Neural cell (in vitro differentiated cells): ENCODE data around the gene MGAT5. TPM values are rescaled to one million over a fixed set of nuclear protein-coding genes. Genes with fewer than 3 reads are reported as not detected.

Source experiments
- H2AFZ ChIP-seq: fragments of 200-600, 300-800 bp; sonication (generic), shearing (Covaris generic); 2 replicates; pipeline ENCODE4 v1.6.0; 2014; ENCODE audit warnings: low read depth, mild to moderate bottlenecking, antibody characterized with exemption, low read length, moderate library complexity
- H3F3A ChIP-seq: fragments of 200-600 bp; shearing (Covaris generic); 2 replicates; pipeline ENCODE4 v1.6.1; 2016; ENCODE audit warnings: mild to moderate bottlenecking, moderate library complexity, mixed read lengths, antibody characterized with exemption, low read length; ENCODE audit not compliant: insufficient read depth, poor library complexity, severe bottlenecking
- H3K27ac ChIP-seq: fragments of 200-600, 300-800 bp; sonication (generic), shearing (Covaris generic); 2 replicates; pipeline ENCODE4 v1.5.1; 2014; ENCODE audit warnings: mild to moderate bottlenecking, low read length, moderate library complexity
- H3K27me3 ChIP-seq: fragments of 300-800, 200-600 bp; sonication (generic), shearing (Covaris generic); 2 replicates; pipeline ENCODE4 v1.6.0; 2014; ENCODE audit warnings: mild to moderate bottlenecking, low read depth, low read length, moderate library complexity; ENCODE audit not compliant: insufficient read depth
- H3K36me3 ChIP-seq: fragments of 300-800, 200-600 bp; sonication (generic), shearing (Covaris generic); 2 replicates; pipeline ENCODE4 v1.5.1; 2014; ENCODE audit warnings: mild to moderate bottlenecking, antibody characterized with exemption, low read length, moderate library complexity; ENCODE audit not compliant: insufficient read depth
- H3K4me2 ChIP-seq: fragments of 300-800, 200-600 bp; sonication (generic), shearing (Covaris generic); 2 replicates; pipeline ENCODE4 v1.6.0; 2014; ENCODE audit warnings: mild to moderate bottlenecking, low read length
- H3K4me3 ChIP-seq: fragments of 300-800, 200-600 bp; sonication (generic), shearing (Covaris generic); 2 replicates; pipeline ENCODE4 v1.5.1; 2014; ENCODE audit warnings: mild to moderate bottlenecking, low read length, moderate library complexity
- H3K79me2 ChIP-seq: fragments of 200-600 bp; shearing (Covaris generic); replicated peaks from 2 replicates; pipeline ENCODE4 v1.6.0; 2014; ENCODE audit warnings: mild to moderate bottlenecking, low read length, moderate library complexity; ENCODE audit not compliant: insufficient read depth
- H3K9ac ChIP-seq: fragments of 300-800, 200-600 bp; sonication (generic), shearing (Covaris generic); 2 replicates; pipeline ENCODE4 v1.6.1; 2016; ENCODE audit warnings: mild to moderate bottlenecking, low read length, mixed read lengths
- H3K9me2 ChIP-seq: fragments of 200-600 bp; shearing (Covaris generic); 2 replicates; pipeline ENCODE4 v1.6.1; 2016; ENCODE audit warnings: mild to moderate bottlenecking, low read length, mixed read lengths; ENCODE audit not compliant: insufficient read depth
- H3K9me3 ChIP-seq: fragments of 200-600, 300-800 bp; sonication (generic), shearing (Covaris generic); 2 replicates; pipeline ENCODE4 v1.6.1; 2016; ENCODE audit warnings: mild to moderate bottlenecking, mixed run types, low read length, moderate library complexity, mixed read lengths
- H4K20me1 ChIP-seq: fragments of 200-600 bp; shearing (Covaris generic); 2 replicates; pipeline ENCODE4 v1.6.1; 2016; ENCODE audit warnings: mild to moderate bottlenecking, mixed run types; ENCODE audit not compliant: insufficient read depth
- EP300 ChIP-seq: fragments of 450-650 bp; conservative IDR thresholded peaks from 2 replicates; pipeline ENCODE4 v1.6.1; 2014; ENCODE audit warnings: antibody characterized with exemption, mild to moderate bottlenecking, moderate library complexity; ENCODE audit not compliant: poor library complexity, severe bottlenecking
- EZH2 ChIP-seq: fragments of 200-600, 300-800 bp; shearing (Covaris generic), sonication (generic); IDR thresholded peaks from 2 replicates; pipeline ENCODE4 v1.6.1; 2014; ENCODE audit warnings: antibody characterized with exemption, low read length, borderline replicate concordance, mild to moderate bottlenecking; ENCODE audit not compliant: insufficient read depth, poor library complexity, severe bottlenecking
- MXI1 ChIP-seq: fragments of 450-650 bp; conservative IDR thresholded peaks from 2 replicates; pipeline ENCODE4 v1.6.1; 2014; ENCODE audit warnings: antibody characterized with exemption, mild to moderate bottlenecking; ENCODE audit not compliant: poor library complexity, severe bottlenecking
- POLR2AphosphoS5 ChIP-seq: IDR thresholded peaks from 2 replicates; pipeline ENCODE4 v1.6.1; 2012
- RAD21 ChIP-seq: fragments of 450-650 bp; conservative IDR thresholded peaks from 2 replicates; pipeline ENCODE4 v1.6.1; 2014; ENCODE audit warnings: antibody characterized with exemption, mild to moderate bottlenecking, moderate library complexity
- SMC3 ChIP-seq: fragments of 450-650 bp; conservative IDR thresholded peaks from 2 replicates; pipeline ENCODE4 v1.6.1; 2014; ENCODE audit warnings: antibody characterized with exemption, mild to moderate bottlenecking, moderate library complexity; ENCODE audit not compliant: poor library complexity
- TAF1 ChIP-seq: IDR thresholded peaks from 2 replicates; pipeline ENCODE4 v1.6.1; 2012; ENCODE audit warnings: low read depth
- polyA plus RNA-seq: library from polyadenylated mRNA; depleted of rRNA; stranded (reverse); fragments of >200 nt; gene quantifications from 2 replicates; pipeline ENCODE4 v1.2.3, GENCODE V29; 2014
- TF ChIP-seq, protein P1 (sequence below): IDR thresholded peaks from 2 replicates; pipeline ENCODE4 v1.6.1; 2012; ENCODE audit warnings: borderline replicate concordance
- TF ChIP-seq, protein P2 (sequence below): fragments of 450-650 bp; IDR thresholded peaks from 2 replicates; pipeline ENCODE4 v1.5.1; 2014; ENCODE audit warnings: antibody characterized with exemption, mild to moderate bottlenecking, moderate library complexity; ENCODE audit not compliant: poor library complexity, severe bottlenecking

MGAT5 gene
- polyA plus RNA-seq, 1 donor from 2014 or later, result 40.9 TPM

DNA sequence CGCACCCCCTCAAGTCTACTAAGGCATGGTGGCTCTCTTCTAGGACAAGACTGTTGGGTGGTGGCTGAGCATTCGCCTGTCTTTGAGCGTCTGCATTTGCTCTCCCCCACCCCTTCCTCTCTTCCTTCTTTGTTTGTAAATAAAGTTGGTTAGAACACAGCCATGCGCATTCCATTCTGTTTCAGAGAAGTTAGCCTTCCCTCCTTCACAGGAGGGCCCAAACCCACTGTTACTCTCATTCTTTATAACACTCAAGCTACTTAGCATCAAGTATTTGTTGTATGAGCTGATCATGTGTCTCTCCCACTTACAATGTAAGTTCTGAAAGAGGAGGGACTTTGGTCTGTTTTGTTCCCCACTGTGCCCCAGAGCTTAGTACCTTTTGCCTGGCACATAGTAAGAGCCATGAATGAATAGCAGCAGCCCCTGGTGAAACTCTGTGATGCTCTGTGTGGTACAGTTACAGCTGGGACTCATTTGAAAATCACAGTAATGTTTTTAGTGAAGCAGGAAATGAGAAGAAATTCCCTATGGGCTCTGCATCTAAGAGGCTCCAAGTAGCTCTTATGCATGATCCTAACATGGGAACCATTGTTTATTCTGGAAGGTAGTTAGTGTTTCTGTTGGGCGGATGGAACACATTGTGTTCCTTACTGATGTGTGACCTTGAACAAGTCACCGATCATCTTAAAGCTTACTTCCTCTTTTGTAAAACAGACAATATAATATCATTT, 7.7 kb downstream of the MGAT5 start:
- H3K27me3 ChIP-seq, result no peaks in the 10 kb centered on the region
- no peak overlapping the region for H2AFZ ChIP-seq
- no peaks in the 10 kb centered on the region for H3K36me3 ChIP-seq
- no peak overlapping the region for H3K27ac ChIP-seq
- H4K20me1 ChIP-seq, result no peaks in the 10 kb centered on the region
- no peaks in the 10 kb centered on the region for H3K79me2 ChIP-seq
- no peak overlapping the region for H3K4me2 ChIP-seq
- H3F3A ChIP-seq, result no peaks in the 10 kb centered on the region
- no peak for TF ChIP-seq EP300
- no peak for TF ChIP-seq RAD21
- TF ChIP-seq TAF1, result no peak
- TF ChIP-seq, protein P1, sequence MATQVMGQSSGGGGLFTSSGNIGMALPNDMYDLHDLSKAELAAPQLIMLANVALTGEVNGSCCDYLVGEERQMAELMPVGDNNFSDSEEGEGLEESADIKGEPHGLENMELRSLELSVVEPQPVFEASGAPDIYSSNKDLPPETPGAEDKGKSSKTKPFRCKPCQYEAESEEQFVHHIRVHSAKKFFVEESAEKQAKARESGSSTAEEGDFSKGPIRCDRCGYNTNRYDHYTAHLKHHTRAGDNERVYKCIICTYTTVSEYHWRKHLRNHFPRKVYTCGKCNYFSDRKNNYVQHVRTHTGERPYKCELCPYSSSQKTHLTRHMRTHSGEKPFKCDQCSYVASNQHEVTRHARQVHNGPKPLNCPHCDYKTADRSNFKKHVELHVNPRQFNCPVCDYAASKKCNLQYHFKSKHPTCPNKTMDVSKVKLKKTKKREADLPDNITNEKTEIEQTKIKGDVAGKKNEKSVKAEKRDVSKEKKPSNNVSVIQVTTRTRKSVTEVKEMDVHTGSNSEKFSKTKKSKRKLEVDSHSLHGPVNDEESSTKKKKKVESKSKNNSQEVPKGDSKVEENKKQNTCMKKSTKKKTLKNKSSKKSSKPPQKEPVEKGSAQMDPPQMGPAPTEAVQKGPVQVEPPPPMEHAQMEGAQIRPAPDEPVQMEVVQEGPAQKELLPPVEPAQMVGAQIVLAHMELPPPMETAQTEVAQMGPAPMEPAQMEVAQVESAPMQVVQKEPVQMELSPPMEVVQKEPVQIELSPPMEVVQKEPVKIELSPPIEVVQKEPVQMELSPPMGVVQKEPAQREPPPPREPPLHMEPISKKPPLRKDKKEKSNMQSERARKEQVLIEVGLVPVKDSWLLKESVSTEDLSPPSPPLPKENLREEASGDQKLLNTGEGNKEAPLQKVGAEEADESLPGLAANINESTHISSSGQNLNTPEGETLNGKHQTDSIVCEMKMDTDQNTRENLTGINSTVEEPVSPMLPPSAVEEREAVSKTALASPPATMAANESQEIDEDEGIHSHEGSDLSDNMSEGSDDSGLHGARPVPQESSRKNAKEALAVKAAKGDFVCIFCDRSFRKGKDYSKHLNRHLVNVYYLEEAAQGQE, result no peak
- TF ChIP-seq, protein P2, sequence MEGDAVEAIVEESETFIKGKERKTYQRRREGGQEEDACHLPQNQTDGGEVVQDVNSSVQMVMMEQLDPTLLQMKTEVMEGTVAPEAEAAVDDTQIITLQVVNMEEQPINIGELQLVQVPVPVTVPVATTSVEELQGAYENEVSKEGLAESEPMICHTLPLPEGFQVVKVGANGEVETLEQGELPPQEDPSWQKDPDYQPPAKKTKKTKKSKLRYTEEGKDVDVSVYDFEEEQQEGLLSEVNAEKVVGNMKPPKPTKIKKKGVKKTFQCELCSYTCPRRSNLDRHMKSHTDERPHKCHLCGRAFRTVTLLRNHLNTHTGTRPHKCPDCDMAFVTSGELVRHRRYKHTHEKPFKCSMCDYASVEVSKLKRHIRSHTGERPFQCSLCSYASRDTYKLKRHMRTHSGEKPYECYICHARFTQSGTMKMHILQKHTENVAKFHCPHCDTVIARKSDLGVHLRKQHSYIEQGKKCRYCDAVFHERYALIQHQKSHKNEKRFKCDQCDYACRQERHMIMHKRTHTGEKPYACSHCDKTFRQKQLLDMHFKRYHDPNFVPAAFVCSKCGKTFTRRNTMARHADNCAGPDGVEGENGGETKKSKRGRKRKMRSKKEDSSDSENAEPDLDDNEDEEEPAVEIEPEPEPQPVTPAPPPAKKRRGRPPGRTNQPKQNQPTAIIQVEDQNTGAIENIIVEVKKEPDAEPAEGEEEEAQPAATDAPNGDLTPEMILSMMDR, result no peak
- no peak for TF ChIP-seq POLR2AphosphoS5
- TF ChIP-seq SMC3, result no peak
- TF ChIP-seq EZH2, result no peak
- no peak for TF ChIP-seq MXI1
- H3K9me3 ChIP-seq, result no peaks in the 10 kb centered on the region
- H3K9me2 ChIP-seq, result no peaks in the 10 kb centered on the region
- H3K4me3 ChIP-seq, result no peak overlapping the region
- H3K9ac ChIP-seq, result no peak overlapping the region

DNA sequence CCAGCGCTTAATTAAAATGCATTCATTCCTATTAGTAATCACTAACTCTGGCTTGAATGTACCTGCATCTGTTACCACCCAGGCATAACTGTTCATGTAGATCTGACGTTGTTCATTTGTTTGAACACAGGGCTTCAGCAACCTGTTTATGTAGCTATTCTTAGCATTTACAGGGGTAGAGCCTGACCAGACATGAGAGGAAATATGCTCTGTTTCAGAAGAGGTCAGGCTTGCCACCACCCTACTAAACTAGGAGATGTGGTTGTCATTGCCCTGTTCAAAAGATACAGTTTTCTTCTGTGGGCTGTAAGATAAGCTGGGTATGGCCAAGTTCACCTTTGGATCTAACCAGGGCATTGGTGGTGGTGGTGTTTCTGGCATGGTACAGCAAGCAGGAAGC, 8.8 kb downstream of the MGAT5 start:
- TF ChIP-seq RAD21 (no peak), TAF1 (no peak), EP300 (no peak), MXI1 (no peak), SMC3 (no peak), EZH2 (no peak), POLR2AphosphoS5 (no peak)
- TF ChIP-seq, protein P1, result no peak
- TF ChIP-seq, protein P2, result no peak
- H3K4me3 ChIP-seq, result no peak overlapping the region
- no peaks in the 10 kb centered on the region for H4K20me1 ChIP-seq
- H3K36me3 ChIP-seq, result no peaks in the 10 kb centered on the region
- H2AFZ ChIP-seq, result no peak overlapping the region
- no peaks in the 10 kb centered on the region for H3K9me2 ChIP-seq
- no peaks in the 10 kb centered on the region for H3K79me2 ChIP-seq
- H3K27ac ChIP-seq, result no peak overlapping the region
- H3K4me2 ChIP-seq, result no peak overlapping the region
- no peak overlapping the region for H3K9ac ChIP-seq
- H3K9me3 ChIP-seq, result no peaks in the 10 kb centered on the region
- H3F3A ChIP-seq, result no peaks in the 10 kb centered on the region
- no peaks in the 10 kb centered on the region for H3K27me3 ChIP-seq
